GM21723 (cell line): ENCODE results near the gene PLB1.
"Not testable (repeated sequence)": the region's sequence is repeated elsewhere in the genome, so short reads cannot be mapped to it uniquely, and the experiment has no call there.

Experiments used
- ATAC-seq: cut with Tn5 transposase; IDR thresholded peaks from one replicate; pipeline ENCODE4 v1.9.1; 2021; ENCODE audit warnings: mild to moderate bottlenecking, moderate library complexity; ENCODE audit not compliant: unreplicated experiment

PLB1 gene

DNA sequence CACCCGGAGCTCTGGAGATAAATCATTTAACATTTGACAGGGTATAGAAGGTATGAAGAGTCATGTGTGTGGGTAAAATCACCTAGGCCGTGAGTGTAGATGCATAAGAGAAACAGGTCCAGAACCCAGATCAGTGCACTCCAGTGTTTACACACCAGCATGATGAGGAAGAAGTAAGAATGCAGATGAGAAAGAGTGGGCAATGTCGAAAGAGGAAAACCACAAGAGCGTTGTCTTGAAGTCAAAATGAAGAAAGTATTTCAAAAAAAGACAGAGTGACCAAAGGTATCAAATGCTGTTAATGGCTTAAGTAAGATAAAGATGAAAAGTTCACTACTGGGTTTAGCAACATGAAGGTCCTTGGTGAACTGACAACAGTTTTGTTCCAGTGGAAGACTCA, 32.0 kb upstream of the PLB1 start:
- ATAC-seq: no peak

DNA sequence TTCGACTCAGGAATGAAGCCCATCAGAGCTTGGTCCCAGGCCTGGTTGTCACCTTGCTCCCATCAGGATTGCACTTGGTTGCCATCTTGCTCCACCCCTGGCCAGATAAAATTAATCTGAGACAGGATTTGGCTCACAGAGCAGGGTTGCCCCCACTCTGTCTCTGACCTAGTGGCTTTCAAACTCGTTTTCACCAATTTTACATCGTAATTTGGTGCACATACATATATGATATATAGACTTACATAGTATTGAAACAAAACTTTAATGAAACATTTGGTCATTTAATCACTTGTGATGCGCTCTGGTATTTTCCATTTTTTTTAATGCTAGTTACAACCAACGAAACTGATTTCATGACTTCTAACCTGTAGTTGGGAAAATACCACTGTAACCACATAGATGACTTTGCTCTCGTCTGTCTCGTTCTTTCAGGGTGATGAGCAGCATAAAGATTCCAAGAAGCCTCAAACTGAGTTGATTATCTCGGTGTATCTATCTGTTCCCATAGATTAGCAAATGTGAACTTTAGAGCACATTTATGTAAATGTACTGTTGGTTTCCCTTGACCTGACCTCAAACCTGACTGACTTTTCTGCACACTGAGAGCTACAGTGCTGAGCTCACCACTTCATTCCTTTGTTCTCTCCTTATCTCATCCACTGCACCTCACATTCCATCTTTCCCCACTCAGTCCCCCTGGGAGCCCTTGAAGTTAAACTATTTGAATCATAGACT, 30.5 kb upstream of the PLB1 start:
- ATAC-seq: no peak

DNA sequence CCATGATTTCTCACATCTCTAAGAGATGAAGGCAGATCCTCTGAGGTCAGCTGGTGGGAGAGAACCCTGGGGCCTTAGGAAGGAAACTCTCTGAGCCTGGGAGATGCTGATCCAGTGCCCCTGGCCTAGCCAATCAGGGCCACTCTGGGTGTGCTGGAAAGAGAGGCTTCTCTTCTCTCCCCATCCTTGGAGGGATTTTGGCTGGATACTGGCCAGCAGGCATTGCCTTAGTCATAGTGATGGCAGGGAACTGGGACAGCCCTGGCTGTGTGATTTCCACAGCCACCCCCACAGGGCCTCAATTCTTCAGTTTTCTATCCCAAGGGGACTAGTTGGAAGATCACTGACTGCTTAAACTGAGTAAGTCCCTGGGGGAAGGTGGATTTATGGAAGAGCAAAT, 26.6 kb upstream of the PLB1 start:
- ATAC-seq: no peak

DNA sequence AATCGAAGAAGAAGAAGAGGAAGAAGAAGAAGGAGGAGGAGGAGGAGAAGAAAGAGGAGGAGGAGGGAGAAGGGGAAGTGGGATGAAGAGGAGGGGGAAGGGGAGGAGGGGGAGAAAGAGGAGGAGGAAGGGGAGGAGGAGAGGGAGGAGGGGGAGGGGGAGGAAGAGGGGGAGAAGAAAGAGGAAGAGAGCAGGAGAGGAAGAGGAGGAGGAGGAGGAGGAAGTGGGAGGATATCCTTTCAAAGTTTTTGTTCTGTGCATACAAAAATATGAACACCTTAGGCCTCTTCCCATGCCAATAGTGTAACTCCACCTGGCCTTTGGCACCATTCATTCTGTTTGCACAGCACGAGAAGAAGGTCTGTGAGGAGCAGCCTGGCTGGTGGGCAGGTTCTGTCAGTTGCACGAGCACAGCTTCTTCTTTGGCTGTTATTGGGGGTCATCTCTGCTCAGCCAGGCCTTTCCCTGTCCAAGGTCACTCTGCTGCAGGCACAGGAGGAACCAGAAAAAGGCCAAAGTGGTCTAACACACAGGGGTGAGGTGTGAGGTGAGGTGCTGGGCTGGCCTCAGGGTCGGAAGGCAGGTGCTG, 25.8 kb upstream of the PLB1 start:
- no peak for ATAC-seq

DNA sequence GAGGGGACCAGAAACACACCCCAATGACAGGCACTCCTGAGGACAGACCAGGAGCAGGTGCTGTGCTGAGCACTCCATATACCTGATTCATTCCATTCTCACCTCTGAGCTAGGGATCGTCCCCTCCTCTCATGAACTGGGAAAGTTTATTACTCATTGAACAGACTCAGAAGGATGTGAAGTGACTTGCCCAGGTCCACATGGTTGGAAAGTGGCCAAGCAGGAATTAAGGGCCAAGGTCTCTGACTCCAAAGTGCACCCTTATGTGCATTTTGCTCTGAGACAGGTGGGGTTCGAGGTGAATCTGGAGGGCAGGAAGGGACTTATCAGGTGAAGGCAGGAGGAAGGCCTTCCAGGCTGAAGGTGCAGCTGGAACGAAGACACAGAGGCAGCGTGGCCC, 25.1 kb upstream of the PLB1 start:
- no peak for ATAC-seq

DNA sequence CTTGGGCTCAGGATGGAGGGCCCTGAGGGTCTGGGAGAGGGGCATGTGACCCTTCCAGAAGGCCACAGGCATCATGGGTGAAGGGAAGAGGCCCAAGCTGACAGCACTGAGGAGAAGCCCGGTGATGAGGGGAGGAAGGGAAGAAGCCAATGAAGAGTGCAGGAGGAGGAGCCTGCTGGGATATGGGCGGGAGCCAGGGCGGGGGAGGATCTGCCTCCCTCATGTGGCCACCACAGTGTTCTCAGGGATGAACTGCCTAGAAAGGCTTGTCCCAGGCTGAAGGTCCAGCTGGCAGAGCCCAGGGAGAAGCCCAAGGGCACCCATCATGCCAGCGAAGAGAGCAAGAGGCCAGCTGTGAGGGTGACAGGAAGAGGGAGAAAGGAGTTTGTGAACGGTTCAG, 24.6 kb upstream of the PLB1 start:
- ATAC-seq: no peak

DNA sequence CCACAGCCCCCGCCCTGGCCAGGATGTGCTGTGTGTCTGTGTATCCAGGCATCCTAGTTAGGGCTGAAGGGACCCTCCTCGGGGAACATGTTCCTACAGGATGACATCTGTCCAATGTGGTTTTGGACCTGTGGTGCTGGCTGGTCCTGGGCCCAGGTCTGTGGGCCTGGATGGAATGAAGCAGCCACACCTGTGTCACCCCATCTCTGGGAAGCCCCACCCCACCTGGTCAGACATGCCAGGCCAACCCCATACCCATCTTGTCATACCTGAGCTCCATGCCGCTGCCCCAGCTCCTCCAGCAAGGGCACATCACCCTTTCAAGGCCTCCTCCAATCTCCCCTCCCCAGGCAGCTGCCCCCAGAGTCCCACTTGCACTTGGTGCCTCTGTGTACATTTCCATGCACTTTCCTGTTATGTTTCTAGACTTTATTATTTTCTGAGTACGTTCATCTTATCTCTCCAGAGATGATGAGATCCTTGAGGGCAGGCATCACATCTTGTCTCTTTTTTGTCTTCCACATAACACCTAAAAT, 24.1 kb upstream of the PLB1 start:
- ATAC-seq: no peak

DNA sequence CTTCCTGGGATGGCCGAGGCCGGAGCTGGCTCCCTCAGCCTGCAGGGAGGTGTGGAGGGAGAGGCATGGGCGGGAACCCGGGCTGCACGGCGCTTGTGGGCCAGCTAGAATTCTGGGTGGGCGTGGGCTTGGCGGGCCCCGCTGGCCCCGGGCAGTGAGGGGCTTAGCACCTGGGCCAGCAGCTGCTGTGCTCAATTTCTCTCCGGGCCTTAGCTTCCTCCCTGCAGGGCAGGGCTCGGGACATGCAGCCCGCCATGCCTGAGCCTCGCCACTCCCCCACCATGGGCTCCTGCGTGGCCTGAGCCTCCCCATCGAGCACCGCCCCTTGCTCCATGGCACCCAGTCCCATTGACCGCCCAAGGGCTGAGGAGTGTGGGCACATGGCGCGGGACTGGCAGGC, 23.2 kb upstream of the PLB1 start:
- not testable (repeated sequence) for ATAC-seq

DNA sequence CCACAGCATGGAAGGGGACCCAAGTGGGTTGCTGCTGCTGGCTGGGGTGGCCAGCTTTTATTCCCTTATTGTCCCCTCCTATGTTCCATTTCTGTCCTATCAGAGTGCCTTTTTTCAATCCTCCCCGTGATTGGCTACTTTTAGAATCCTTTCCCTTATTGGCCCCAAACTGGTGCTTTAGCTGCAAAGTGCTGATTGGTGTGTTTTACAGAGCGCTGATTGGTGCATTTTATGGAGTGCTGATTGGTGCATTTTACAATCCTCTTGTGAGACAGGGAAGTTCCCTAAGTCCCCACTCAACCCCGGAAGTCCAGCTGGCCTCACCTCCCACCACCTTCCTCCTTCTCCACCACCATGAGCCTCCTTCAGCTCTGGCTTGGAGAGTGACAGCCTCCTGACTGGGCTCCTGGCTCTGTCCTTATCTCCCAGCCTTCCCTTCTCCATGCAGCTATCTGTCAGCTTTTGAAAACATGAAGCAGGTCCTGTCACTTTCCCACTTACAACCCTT, 20.7 kb upstream of the PLB1 start:
- ATAC-seq: no peak

DNA sequence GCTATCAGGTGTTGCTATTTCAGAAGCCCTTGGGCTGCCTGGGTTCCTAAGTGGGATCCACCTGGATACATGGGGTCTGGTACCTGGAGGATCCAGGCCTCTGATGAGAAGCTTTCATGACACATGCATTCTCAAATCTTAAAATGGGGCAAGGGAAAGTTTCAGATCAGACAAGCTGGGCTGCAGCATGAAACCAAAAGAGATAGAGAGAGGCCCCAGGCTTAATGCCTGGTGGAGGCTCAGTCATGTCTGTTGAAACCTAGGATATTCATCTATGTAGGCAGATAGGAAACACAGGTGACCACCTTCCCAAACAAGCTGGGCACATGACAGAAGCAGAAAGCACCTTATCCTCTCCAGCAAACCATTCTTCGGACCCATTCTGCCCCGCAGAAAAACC, 18.8 kb upstream of the PLB1 start:
- ATAC-seq: no peak

DNA sequence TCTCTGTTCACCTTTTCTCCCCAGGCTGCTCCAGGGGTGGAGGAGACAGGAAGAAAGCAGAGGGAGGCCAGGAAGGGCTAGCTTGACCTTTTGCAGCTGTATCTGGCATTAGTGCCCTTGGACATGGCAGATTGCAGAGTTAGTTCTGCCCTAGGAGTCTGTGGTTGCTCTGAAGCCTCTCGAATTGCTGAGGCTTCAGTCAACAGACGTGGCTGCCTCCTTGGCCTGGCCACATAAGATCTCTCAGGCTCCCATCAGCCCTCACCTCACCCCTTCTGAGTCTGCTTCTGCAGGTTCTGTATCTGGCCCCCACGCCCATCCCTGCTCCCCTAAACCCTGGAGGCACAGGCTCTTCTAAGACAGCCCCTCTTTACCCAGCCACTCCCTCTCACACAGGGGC, 18.2 kb upstream of the PLB1 start:
- ATAC-seq: no peak

DNA sequence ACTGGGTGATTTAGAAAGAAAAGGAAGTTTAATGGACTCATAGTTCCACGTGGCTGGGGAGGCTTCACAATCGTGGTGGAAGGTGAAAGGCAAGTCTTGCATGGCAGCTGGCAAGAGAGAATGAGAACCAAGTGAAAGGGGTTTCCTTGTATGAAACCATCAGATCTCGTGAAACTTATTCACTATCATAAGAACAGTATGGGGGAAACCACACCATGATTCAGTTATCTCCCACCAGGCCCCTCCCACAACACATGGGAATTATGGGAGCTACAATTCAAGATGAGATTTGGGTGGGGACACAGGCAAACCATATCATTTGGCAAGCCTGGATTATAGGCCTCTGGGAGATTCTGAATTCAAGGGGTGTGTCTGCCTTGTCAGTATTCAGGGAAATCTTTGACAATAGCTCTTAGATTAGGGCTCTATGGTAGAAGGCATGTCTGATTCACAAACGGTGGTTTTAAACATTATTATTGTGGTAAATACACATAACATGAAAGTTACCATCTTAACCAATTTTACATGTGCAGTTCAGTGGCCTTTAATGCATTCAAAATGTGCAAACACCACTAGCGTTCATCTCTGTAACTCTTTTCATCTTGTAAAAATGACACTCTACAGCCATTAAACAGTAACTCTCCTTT, 15.3 kb upstream of the PLB1 start:
- no peak for ATAC-seq

DNA sequence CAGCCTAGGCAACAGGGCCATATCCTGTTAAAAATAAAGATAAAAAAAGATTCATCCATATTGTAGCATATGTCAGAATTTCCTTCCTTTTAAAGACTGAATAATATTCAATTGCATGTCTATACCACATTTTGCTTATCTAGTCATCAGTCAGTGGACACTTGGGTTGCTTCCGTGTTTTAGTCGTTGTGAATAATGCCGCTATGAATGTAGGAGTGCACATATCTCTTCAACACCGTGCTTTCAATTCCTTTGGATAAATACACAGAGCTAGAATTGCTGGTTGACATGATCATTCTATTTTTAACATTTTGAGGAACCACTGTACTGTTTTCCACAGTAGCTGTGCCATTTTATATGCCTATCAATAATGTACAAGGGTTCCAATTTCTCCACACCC, 14.0 kb upstream of the PLB1 start:
- ATAC-seq: no peak

DNA sequence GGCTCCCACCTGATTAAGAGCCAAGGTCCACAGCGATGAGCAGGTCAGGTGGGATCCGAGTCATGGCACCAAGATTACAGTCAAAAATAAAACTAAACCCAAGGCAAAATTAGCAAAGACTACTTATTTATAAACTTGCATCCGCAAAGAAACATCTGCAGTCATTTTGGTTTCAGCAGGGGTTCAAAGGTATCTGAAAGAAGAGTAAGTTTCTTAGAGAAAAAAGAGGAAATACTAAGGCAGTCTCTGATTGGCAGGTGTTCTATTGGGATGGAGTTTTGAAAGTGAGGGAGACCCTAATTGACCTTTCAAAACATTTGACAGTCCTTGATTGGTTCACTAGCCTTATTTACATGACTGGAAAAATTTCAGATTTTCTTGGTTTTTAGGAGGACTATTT, 11.0 kb upstream of the PLB1 start:
- peak; percentile 82 for ATAC-seq

DNA sequence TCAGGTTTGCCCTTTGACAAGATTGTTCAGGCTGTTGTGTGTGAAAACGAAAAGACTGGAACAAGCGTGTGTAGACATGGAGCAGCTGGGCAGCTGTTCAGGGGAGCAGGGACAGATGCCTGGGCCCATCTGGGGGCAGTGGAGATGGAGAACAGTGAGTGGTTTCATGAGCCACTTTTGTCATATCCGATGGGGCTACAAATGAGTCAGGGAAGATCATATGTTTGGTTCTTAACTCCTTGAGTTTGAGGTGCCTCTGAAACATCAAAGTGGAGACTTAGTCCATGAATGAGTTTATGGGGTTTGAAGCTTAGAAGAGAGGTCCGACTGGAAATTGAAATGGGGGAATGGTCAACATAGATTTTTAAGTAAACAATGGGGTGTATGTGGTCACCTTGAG, 9.3 kb upstream of the PLB1 start:
- no peak for ATAC-seq

DNA sequence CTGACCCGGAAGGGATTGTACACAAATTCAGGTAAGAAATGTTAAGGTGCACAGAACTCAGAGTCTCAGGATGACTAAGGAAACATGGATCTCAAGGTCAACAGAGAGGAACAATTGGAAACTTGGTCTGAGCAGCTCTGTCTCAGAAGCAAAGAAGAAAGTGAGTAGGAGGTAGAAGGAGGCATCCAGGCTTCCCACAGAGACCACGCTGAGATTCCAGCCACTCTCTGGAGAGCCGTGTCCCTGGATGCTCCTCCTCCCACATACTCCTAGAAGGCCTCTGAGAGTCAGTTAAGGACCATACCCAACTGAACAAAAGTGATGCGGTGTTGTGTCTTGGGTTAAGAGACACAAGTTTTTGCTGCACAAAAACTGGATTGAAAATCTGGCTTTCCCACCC, 8.6 kb upstream of the PLB1 start:
- no peak for ATAC-seq

DNA sequence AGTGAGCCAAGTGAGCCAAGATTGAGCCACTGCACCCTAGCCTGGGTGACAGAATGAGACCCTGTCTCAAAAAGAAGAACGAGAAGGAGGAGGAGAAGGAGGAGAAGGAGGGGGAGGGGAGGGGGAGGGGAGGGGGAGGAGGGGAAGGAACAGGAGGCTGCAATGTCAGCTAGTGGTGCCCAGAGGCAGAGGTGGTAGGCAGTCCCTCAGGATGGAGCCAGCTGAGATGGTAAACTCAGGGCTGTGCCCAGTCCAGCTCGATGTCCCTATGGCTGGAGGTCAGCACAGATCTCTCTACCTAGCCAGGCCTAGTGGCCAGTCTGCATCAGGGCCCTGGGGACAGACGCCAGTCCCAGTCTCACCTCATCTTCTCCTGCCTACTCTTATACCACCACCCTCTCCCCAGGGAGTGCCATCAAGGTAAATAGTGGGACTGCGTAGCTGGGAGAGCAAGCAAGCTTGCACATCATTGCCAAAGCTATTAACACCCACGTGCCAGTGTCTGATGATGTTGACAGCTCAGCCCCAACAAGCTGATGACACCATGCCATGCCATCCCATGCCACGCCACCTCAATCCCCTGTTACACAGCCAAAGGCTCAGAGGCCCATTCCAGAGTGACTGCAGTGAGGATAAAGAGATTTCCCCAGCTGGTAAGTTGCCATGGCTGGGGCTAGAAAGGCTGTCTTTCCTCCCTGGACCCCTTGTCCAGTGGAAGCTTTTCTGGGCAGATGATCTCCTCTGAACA, 7.6 kb upstream of the PLB1 start:
- no peak for ATAC-seq

DNA sequence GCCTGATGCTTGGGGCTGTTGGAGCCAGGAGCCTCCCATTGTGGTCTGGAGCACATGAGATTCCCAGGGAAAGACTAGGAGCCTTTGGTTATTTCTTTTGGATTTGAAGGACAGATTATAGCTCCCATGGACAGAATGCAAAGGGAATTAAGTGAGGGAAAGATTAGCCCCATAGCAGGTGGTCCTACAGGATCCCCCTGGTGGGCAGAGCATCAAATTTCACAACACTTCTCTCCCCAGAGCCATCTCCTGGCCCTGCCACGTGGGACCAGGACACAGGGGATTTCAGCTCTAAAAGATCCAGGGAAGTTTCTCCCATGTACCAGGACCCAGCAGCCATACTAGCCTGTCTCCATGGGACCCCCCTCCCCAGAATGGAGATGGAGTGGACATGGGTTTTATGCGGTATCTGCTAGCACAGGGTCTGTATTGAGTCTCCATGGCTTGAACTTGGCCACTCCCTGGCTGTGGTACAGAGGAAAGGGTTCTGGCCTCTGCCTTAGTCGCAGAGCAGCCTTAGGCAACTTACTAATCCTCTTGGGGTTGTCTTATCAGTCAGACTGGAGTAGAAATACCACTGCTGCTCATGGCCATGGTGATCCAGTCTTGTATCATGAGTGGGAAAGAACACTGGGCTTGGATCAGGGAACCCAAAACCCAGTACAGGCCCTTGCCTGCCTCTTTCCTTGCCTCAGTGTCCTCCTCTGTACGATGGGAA, 6.8 kb upstream of the PLB1 start:
- ATAC-seq: no peak

DNA sequence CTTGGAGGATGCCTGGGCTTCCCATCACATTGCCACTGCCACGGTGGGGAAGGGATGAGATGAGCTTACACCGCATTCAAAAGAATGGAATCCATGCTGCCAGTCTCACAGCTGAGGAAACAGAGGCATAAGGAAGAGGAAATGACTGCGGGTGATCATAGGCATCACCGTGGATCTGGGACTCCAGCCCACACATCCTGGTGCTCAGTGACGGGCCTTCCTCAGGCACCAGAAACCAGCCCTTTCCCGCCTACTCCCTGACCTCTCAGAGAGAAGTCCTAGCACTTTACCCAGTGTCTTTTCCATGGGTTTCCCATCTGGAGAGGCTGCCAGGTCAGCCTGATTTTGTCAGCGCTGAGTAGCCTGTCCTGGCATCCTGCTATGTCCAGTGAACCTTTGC, 5.3 kb upstream of the PLB1 start:
- ATAC-seq: no peak

DNA sequence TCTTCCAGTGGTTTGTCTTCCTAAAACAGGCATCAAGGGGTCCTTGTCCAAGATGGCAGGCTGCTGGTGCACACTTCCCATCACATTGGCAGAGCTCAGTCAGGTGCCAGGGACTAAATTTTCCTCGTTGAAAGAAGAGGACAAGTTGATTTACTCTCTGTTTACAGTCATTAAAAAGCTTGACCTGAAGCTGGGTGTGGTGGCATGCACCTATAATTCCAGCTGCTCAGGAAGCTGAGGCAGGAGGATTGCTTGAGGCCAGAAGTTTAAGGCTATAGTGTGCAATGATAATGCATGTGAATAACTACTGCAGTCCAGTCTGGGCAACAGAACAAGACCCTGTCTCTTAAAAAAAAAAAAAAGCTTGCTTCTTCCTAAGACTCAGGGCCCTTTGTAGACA, 3.6 kb upstream of the PLB1 start:
- no peak for ATAC-seq

DNA sequence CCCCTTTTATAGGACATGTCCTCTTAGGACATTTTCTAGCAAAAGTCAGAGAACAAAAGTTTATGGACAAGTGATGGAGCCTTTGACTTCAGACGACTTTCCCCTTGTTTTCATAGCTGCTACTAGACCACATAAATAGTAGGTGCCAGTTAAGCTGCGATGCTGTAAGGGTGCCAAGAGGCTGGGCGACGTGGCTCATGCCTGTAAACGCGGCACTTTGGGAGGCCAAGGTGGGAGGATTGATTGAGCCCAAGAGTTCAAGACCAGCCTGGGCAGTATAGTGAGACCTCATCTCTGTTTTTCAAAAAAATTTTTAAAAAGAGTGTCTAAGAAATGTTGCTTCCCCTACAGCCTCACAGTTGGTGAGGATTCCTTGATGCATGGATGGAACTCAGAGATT, 2.2 kb upstream of the PLB1 start:
- no peak for ATAC-seq
